Natural killer cell (primary cell): Measurements from ENCODE around the gene MORF4L1. TPM values are rescaled to one million over a fixed set of nuclear protein-coding genes. Genes with fewer than 3 reads are reported as not detected.
A peak's percentile ranks its signal among the peaks of the same experiment; 100 is the strongest.

Experiments
- ATAC-seq, 3 donors: fragments of 150-1000 bp in 2 of 3; fragments of 200-7000 bp in 1 of 3; cut with Tn5 transposase; 1 replicate in 1 of 3; 2 replicates in 2 of 3; pipeline ENCODE4 v1.10.0; 2021; ENCODE audit warnings: mild to moderate bottlenecking in 2 of 3, moderate library complexity in 2 of 3
- DNase-seq, 2 donors: peaks; one replicate each; pipeline versions ENCODE4 v3.0.0 to v3.0.0-alpha.2; 2013 to 2021; ENCODE audit warnings: mixed read lengths in 1 of 2
- H3K27ac ChIP-seq: one replicate; pipeline ENCODE4 v1.5.1; 2013; ENCODE audit warnings: mild to moderate bottlenecking, low read length
- H3K27me3 ChIP-seq: one replicate; pipeline ENCODE4 v1.6.1; 2013; ENCODE audit warnings: low read length; ENCODE audit not compliant: control insufficient read depth, insufficient read depth
- H3K36me3 ChIP-seq: one replicate; pipeline ENCODE4 v1.6.1; 2013; ENCODE audit warnings: low read length; ENCODE audit not compliant: control insufficient read depth, insufficient read depth
- H3K4me1 ChIP-seq: one replicate; pipeline ENCODE4 v1.6.1; 2013; ENCODE audit warnings: low read length; ENCODE audit not compliant: control insufficient read depth, insufficient read depth
- H3K4me3 ChIP-seq: one replicate; pipeline ENCODE4 v1.5.1; 2013; ENCODE audit warnings: low read length
- H3K9me3 ChIP-seq: one replicate; pipeline ENCODE4 v1.6.1; 2013; ENCODE audit warnings: low read length; ENCODE audit not compliant: control insufficient read depth, insufficient read depth
- H3K27ac Mint-ChIP-seq, 2 donors: one replicate each; pipeline ENCODE4 v1.8.0; 2022; ENCODE audit warnings: mild to moderate bottlenecking in 2 of 2, mixed read lengths in 2 of 2, moderate library complexity in 1 of 2
- H3K27me3 Mint-ChIP-seq, 2 donors: one replicate each; pipeline ENCODE4 v1.8.0; 2022; ENCODE audit warnings: low read depth in 2 of 2, mixed read lengths in 2 of 2
- H3K36me3 Mint-ChIP-seq: one replicate; pipeline ENCODE4 v1.8.0; 2022; ENCODE audit warnings: mixed read lengths
- H3K4me1 Mint-ChIP-seq, 2 donors: one replicate each; pipeline ENCODE4 v1.8.0; 2022; ENCODE audit warnings: mixed read lengths in 2 of 2
- H3K4me3 Mint-ChIP-seq: one replicate; pipeline ENCODE4 v1.8.0; 2022; ENCODE audit warnings: mild to moderate bottlenecking, moderate library complexity, mixed read lengths
- H3K9me3 Mint-ChIP-seq, 2 donors: one replicate each; pipeline ENCODE4 v1.8.0; 2022; ENCODE audit warnings: mixed read lengths in 2 of 2
- CTCF ChIP-seq: fragments of 200-600 bp; IDR thresholded peaks from one replicate; pipeline ENCODE4 v1.8.0; 2022; ENCODE audit warnings: antibody characterized with exemption
- WGBS: methylation state at CpG from one replicate; pipeline ENCODE4 v1.1.7; 2013; ENCODE audit warnings: missing lambda C conversion rate; ENCODE audit not compliant: insufficient coverage; 5-methylcytosine and 5-hydroxymethylcytosine counted together
- intact Hi-C: fragments of 100-400 bp; cut with micrococcal nuclease; formaldehyde crosslinking; loops from one replicate; pipeline ENCODE4 v1.14.2; 2022
- total RNA-seq, 4 donors: library from RNA; stranded (reverse); fragments of 120-200 nt in 1 of 4; gene quantifications; one replicate each; pipeline versions ENCODE4 v1.2.3 to v1.2.4, GENCODE V29; 2013 to 2022

MORF4L1 gene
- total RNA-seq, 3 donors from 2014 or later (not counting 1 experiment from before 2014, with no cell fraction given) = 316 to 348 (median 329) TPM

GRCh38 chr15:78879517-78880241 is 7.0 kb downstream of the MORF4L1 start:
- no peaks in the 10 kb centered on the region for H3K36me3 Mint-ChIP-seq

GRCh38 chr15:78880242-78880533 is 7.5 kb downstream of the MORF4L1 start:
- intact Hi-C loops = no loop called here
- Histone ChIP-seq H3K27ac (no peak overlapping the region), H3K4me1 (peaks cover 28% of the 10 kb centered on the region), H3K9me3 (no peaks in the 10 kb centered on the region), H3K4me3 (no peak overlapping the region), H3K27me3 (no peaks in the 10 kb centered on the region), H3K36me3 (peaks cover 32% of the 10 kb centered on the region)
- ATAC-seq (no peak), DNase-seq (no peak)
- no peak for TF ChIP-seq CTCF
- peak overlapping the region; percentile 31 to 73 for H3K27ac Mint-ChIP-seq
- peaks cover 50 to 68% of the 10 kb centered on the region in 2 donors for H3K4me1 Mint-ChIP-seq
- H3K9me3 Mint-ChIP-seq = no peaks in the 10 kb centered on the region
- H3K36me3 Mint-ChIP-seq = no peaks in the 10 kb centered on the region
- H3K27me3 Mint-ChIP-seq = no peaks in the 10 kb centered on the region
- peak overlapping the region; percentile 6 for H3K4me3 Mint-ChIP-seq

More at GRCh38 chr15:78879517-78880241, 7.0 kb downstream of the MORF4L1 start:
- H3K27me3 ChIP-seq = no peaks in the 10 kb centered on the region
- ATAC-seq (no peak), DNase-seq (no peak)
- H3K4me1 ChIP-seq = peaks cover 30% of the 10 kb centered on the region
- intact Hi-C loops = no loop called here
- no peak overlapping the region for H3K4me3 ChIP-seq
- TF ChIP-seq CTCF = no peak
- peaks cover 50 to 68% of the 10 kb centered on the region in 2 donors for H3K4me1 Mint-ChIP-seq
- H3K9me3 Mint-ChIP-seq = no peaks in the 10 kb centered on the region
- H3K27ac Mint-ChIP-seq = peak overlapping the region; percentile 31 to 73
- H3K4me3 Mint-ChIP-seq = peak overlapping the region; percentile 26
- peaks cover 27% of the 10 kb centered on the region for H3K36me3 ChIP-seq
- no peaks in the 10 kb centered on the region for H3K27me3 Mint-ChIP-seq
- no peak overlapping the region for H3K27ac ChIP-seq
- WGBS = 43% methylated on average over 6 of the region's 6 CpGs
- no peaks in the 10 kb centered on the region for H3K9me3 ChIP-seq

GRCh38 chr15:78880813-78881212 is 8.1 kb downstream of the MORF4L1 start:
- Mint-ChIP-seq H3K27me3 (no peaks in the 10 kb centered on the region), H3K4me3 (peak overlapping the region; percentile 45), H3K9me3 (no peaks in the 10 kb centered on the region), H3K4me1 (peaks cover 45 to 65% of the 10 kb centered on the region in 2 donors), H3K36me3 (no peaks in the 10 kb centered on the region), H3K27ac (peak overlapping the region; percentile 65 to 73)
- intact Hi-C loops = no loop called here
- Histone ChIP-seq H3K4me1 (peaks cover 22% of the 10 kb centered on the region), H3K9me3 (no peaks in the 10 kb centered on the region), H3K27ac (no peak overlapping the region), H3K36me3 (peaks cover 35% of the 10 kb centered on the region), H3K27me3 (no peaks in the 10 kb centered on the region), H3K4me3 (no peak overlapping the region)
- no peak for ATAC-seq
- no CpG with 5 or more reads among the region's 1 CpG for WGBS
- DNase-seq = no peak
- TF ChIP-seq CTCF = no peak

- Mint-ChIP-seq H3K27ac (peak overlapping the region; percentile 65 to 73), H3K9me3 (no peaks in the 10 kb centered on the region), H3K4me3 (peak overlapping the region; percentile 57), H3K27me3 (no peaks in the 10 kb centered on the region), H3K36me3 (peaks cover 7% of the 10 kb centered on the region), H3K4me1 (peaks cover 51 to 65% of the 10 kb centered on the region in 2 donors)
- Histone ChIP-seq H3K9me3 (no peaks in the 10 kb centered on the region), H3K4me1 (peaks cover 15% of the 10 kb centered on the region), H3K27ac (no peak overlapping the region), H3K4me3 (no peak overlapping the region), H3K36me3 (peaks cover 43% of the 10 kb centered on the region), H3K27me3 (no peaks in the 10 kb centered on the region)
- ATAC-seq (no peak), DNase-seq (no peak)
- intact Hi-C loops = no loop called here
- no CpG with 5 or more reads among the region's 1 CpG for WGBS
- no peak for TF ChIP-seq CTCF
These were observed 9.0 kb downstream of the MORF4L1 start for GRCh38 chr15:78881681-78882080.
